Skeletal muscle tissue (tissue), 2 donors: ENCODE measurements around the gene ZNF148. TPM values are rescaled to one million over a fixed set of nuclear protein-coding genes. Genes with fewer than 3 reads are reported as not detected.

Experiments used
- small RNA-seq: library from RNA; depleted of rRNA; stranded (forward); fragments of <200 nt; gene quantifications from one replicate; pipeline ENCODE3, GENCODE V24; 2014
- total RNA-seq: library from RNA; depleted of rRNA; stranded (reverse); fragments of >200 nt; gene quantifications from one replicate; pipeline ENCODE4 v1.2.3, GENCODE V29; 2014

Gene ZNF148
- total RNA-seq, 1 donor from 2014 or later: 17.7 TPM

Small RNA genes lying within 50 kb of the gene (small RNA-seq; reads per million reads assigned to genes)
- gene RNU6-232P: not detected

Other genes with a start within 250 kb of the ZNF148 start
- 1.0 TPM for gene SLC12A8, start 162.6 kb downstream of the ZNF148 start, total RNA-seq
- gene SNX4, start 144.9 kb upstream of the ZNF148 start, total RNA-seq: 24.0 TPM
- 10.4 TPM for gene OSBPL11, start 220.2 kb upstream of the ZNF148 start, total RNA-seq